ENCODE measurements around the gene USP33. TPM values are rescaled to one million over a fixed set of nuclear protein-coding genes. Genes with fewer than 3 reads are reported as not detected.
"Not testable (repeated sequence)": the region's sequence is repeated elsewhere in the genome, so short reads cannot be mapped to it uniquely, and the experiment has no call there.

USP33 gene
- total RNA-seq = 24.7 TPM

GRCh38 chr1:77759071-77760028 lies at the start of gene USP33:
Gene USP33, minus strand, starts transcription at chr1:77759852. Its CDS starts 18,155 bp downstream, at chr1:77741697.
- ATAC-seq = peak; percentile 96

- ATAC-seq = no peak
These were observed 43.7 kb upstream of the USP33 start for GRCh38 chr1:77803371-77803770.

- no peak for ATAC-seq
These were observed 42.4 kb upstream of the USP33 start for GRCh38 chr1:77802026-77802425.

GRCh38 chr1:77797991-77798390 lies 38.3 kb upstream of the USP33 start:
- no peak for ATAC-seq

GRCh38 chr1:77796695-77797405 lies 37.2 kb upstream of the USP33 start:
- no peak for ATAC-seq

- ATAC-seq = no peak
These were observed 34.9 kb upstream of the USP33 start for GRCh38 chr1:77794550-77794949.

- ATAC-seq = not testable (repeated sequence)
These were observed 26.6 kb upstream of the USP33 start for GRCh38 chr1:77786093-77786741.

GRCh38 chr1:77783141-77783540 lies 23.5 kb upstream of the USP33 start:
- no peak for ATAC-seq

GRCh38 chr1:77781683-77782082 lies 22.0 kb upstream of the USP33 start:
- ATAC-seq = no peak

- peak; percentile 99 for ATAC-seq
These were observed 20.1 kb upstream of the USP33 start, which contains the start of gene MIGA1 for GRCh38 chr1:77779529-77780281. Gene MIGA1, plus strand, starts transcription at chr1:77779649. Its CDS starts 3,604 bp downstream, at chr1:77783253.

- no peak for ATAC-seq
These were observed 16.5 kb upstream of the USP33 start for GRCh38 chr1:77776007-77776700.

GRCh38 chr1:77768006-77768405 lies 8.4 kb upstream of the USP33 start:
- ATAC-seq = no peak

- ATAC-seq = peak; percentile 74
These were observed 2.4 kb upstream of the USP33 start for GRCh38 chr1:77762072-77762476.

- no peak for ATAC-seq
These were observed 2.0 kb downstream of the USP33 start for GRCh38 chr1:77757603-77758002.

GRCh38 chr1:77757066-77757584 lies 2.5 kb downstream of the USP33 start:
- no peak for ATAC-seq

- no peak for ATAC-seq
These were observed 3.4 kb downstream of the USP33 start for GRCh38 chr1:77756052-77756754.

GRCh38 chr1:77749489-77749888 lies 10.2 kb downstream of the USP33 start:
- ATAC-seq = not testable (repeated sequence)

- no peak for ATAC-seq
These were observed 15.1 kb downstream of the USP33 start for GRCh38 chr1:77744576-77744975.

- no peak for ATAC-seq
These were observed 17.6 kb downstream of the USP33 start for GRCh38 chr1:77742011-77742555.

- no peak for ATAC-seq
These were observed 18.3 kb downstream of the USP33 start for GRCh38 chr1:77741316-77741715.
